Cardiac fibroblast (primary cell): ENCODE measurements around the gene MAPKAPK3.

ENCODE experiments used
- DNase-seq, 2 donors: peaks; one replicate each; pipeline versions ENCODE4 v3.0.0 to v3.0.0-alpha.2; 2010; ENCODE audit warnings: low read depth in 2 of 2
- H3K4me3 ChIP-seq, 2 donors: replicated peaks in 1 of 2; 1 replicate in 1 of 2; 2 replicates in 1 of 2; pipeline ENCODE4 v1.5.1; 2011; ENCODE audit warnings: low read depth in 2 of 2, low read length in 2 of 2, mild to moderate bottlenecking in 2 of 2, moderate library complexity in 1 of 2
- TF ChIP-seq, protein P1 (sequence below): IDR thresholded peaks from one replicate; pipeline ENCODE4 v1.5.1; 2011; ENCODE audit warnings: low read depth, mild to moderate bottlenecking, low read length, inconsistent platforms

Gene MAPKAPK3

DNA sequence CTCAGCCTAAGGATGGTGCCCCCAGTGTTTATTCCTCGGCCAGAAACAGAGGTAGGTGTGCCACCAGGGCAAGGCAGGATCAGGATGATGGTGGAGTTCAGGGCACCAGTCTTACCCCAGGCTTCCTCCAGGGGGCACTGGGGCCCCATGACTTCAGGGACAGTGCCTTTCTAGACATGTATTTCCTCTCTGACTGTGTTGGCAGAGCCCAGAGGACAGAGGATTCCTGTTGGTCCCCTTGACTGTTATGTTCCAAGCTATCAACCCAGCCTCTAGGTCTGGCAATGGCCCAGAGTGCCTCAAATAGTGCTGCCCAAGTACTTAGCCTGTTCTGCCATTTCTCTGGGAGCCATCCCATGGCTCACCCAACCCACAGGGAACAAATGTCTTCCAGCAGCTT lies 44.8 kb upstream of the MAPKAPK3 start:
- no peak overlapping the region for H3K4me3 ChIP-seq
- DNase-seq = peak; percentile 75 to 84
- TF ChIP-seq, protein P1, sequence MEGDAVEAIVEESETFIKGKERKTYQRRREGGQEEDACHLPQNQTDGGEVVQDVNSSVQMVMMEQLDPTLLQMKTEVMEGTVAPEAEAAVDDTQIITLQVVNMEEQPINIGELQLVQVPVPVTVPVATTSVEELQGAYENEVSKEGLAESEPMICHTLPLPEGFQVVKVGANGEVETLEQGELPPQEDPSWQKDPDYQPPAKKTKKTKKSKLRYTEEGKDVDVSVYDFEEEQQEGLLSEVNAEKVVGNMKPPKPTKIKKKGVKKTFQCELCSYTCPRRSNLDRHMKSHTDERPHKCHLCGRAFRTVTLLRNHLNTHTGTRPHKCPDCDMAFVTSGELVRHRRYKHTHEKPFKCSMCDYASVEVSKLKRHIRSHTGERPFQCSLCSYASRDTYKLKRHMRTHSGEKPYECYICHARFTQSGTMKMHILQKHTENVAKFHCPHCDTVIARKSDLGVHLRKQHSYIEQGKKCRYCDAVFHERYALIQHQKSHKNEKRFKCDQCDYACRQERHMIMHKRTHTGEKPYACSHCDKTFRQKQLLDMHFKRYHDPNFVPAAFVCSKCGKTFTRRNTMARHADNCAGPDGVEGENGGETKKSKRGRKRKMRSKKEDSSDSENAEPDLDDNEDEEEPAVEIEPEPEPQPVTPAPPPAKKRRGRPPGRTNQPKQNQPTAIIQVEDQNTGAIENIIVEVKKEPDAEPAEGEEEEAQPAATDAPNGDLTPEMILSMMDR = peak; percentile 95

DNA sequence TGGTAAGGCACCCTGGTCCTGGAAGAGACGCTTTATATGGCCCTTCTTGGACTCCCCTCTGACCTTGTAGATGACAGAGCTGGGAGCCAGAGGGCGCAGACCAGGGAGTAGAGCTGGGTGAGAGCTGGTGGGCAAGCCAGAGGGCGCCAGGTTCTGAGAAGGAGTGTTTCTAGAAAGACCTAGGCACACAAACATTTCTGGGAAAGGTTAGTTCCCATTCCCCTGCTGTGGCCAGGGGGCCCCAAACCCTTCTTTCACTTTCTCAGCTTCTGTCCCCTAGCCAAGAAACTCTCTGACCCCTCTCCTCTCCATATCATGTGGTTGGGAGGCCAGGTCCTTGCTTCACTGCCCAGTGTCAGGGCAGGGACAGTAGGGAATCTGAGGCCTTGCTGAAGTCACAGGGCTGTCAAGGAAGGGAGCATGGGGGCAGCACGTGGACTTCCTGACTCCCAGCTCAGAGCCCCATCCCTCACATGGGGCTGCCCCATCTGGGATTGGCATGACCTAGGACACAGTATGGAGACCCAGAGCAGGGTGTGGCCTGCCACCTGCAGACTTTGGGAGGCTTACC lies 44.1 kb upstream of the MAPKAPK3 start:
- TF ChIP-seq, protein P1 = no peak
- no peak overlapping the region for H3K4me3 ChIP-seq
- DNase-seq = no peak

DNA sequence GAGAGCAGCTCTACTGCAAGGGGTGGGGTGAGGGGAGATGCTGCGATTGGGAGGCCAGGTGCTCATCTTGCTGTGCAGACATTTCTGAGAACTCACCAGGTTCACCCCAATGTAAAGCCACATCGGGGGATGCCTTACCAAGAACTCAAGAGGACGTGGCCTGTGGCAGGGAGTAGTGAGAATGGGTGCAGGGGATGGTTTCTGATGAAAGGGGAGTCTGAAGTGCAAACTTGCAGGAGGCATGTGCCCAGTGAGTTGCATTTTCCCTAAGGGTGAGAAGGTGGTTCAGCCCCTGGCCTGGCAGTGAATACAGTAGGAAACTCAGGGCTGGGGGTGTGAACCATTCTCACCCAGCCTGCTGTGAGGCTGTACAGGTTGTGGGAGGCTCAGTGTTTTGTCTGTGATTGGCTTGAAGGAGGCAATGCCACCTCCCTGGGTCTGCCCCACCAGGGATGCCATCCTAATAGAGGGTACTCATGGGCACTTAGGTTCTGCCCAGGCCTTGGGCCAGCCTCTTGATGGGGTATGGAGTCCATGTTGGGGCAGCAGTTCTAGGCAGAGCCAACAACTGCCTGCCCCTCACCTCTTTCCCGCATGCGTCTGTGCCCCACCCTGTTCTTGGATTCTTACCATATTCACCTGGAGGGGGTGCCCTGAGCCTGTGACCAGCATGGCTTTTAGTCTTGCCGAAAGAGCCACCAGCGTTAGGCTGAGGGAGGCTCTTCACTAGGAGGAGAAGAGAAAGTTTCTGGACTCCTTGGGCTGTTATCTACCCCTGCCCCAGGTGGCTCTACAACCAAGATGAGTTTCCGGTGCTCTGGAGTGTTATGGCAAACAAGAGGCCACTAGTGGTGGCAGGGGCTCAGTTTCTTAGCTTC lies 43.1 kb upstream of the MAPKAPK3 start:
- no peak overlapping the region for H3K4me3 ChIP-seq
- DNase-seq = no peak
- TF ChIP-seq, protein P1 = no peak

DNA sequence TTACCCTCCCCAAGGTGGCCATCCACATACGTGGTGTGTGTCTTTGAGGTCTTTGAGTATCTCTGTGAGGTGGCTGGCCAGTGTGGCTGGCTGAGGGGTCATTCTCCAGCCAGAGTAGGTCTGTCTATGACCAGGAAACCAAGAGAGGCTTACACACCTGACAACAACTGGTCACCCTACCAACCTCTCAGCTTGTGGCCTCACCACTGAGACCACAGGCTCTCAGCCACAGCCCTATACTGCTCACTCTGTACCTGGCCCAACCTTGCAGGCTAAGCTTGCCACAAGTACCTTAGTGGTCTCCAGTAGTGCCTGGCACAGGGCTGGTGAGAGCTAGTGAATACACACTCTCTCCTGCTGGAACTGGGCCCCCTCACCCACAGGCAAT lies 42.5 kb upstream of the MAPKAPK3 start:
- TF ChIP-seq, protein P1 = no peak
- no peak overlapping the region for H3K4me3 ChIP-seq
- no peak for DNase-seq

DNA sequence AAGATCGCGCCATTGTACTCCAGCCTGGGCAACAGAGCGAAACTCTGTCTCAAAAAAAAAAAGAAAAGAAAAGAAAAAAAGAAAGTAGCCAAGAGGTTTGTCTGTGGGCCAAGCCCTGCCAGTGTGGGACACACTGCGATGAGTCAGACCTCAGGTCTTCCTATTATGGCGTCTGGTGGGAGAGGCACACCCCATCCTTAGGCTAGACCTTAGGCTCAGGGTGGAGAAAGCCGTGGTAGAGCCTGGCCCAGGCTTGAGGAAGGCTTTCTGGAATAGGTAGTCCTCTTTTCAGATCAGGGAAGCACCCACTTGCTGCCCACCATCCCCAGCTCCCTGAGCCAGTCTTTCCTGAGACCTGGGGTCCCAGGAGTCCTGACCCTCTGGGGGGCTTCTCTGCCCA lies 41.6 kb upstream of the MAPKAPK3 start:
- H3K4me3 ChIP-seq = no peak overlapping the region
- TF ChIP-seq, protein P1 = no peak
- DNase-seq = peak in 1 of 2 donors; percentile 25

DNA sequence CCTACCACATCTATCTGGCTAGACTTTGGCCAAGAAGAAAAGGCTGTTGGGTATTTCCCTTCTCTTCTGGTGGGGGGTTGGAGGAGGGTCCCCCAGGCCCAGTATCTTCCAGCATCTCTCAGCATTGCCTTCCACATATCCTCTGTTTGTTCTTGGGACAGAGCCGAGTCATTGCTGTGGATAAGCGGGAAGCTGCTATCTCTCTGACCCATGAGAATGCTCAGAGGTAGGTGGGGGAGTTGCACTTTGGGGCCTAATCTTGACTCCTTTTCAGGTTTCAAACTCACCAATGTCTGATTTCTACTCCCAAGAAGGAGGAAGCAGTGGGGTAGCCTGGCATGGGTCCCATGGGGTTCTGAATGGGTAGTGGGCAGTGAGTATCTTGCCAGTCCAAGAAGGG lies 39.6 kb upstream of the MAPKAPK3 start:
- TF ChIP-seq, protein P1 = no peak
- H3K4me3 ChIP-seq = no peak overlapping the region
- DNase-seq = no peak
